B cell (primary cell): ENCODE measurements around the gene TCF3.

Experiments used
- CTCF ChIP-seq: fragments of 200-600 bp; IDR thresholded peaks from one replicate; pipeline ENCODE4 v1.8.0; 2022; ENCODE audit warnings: antibody characterized with exemption, mild to moderate bottlenecking
- EZH2 ChIP-seq: IDR thresholded peaks from 2 replicates; pipeline ENCODE4 v1.6.1; 2012; ENCODE audit warnings: borderline replicate concordance, low read depth, mild to moderate bottlenecking, moderate library complexity, low read length; ENCODE audit not compliant: insufficient read depth, poor library complexity, severe bottlenecking

GRCh38 chr19:1649706-1650649 lies 2.4 kb downstream of the TCF3 start:
- TF ChIP-seq CTCF = no peak
- TF ChIP-seq EZH2 = no peak
